ENCODE measurements around the gene KRTAP10-1.

GRCh38 chr21:44499631-44500030 is 40.4 kb downstream of the KRTAP10-1 start:
- no peak for TF ChIP-seq SAFB2 (CRISPR knock-in tag; IDR thresholded peaks at IDR 0.05; ENCODE audit: borderline replicate concordance, low read depth)
- 0 out of 4 replicates have a peak, but pooled peaks of 1 of the 2 experiments have one; percentile 28 for TF ChIP-seq POLR2A (IDR thresholded peaks at IDR 0.05; ENCODE audit: insufficient read depth in 1 of 2, low read depth in 2 of 2, low read length in 2 of 2)
- TF ChIP-seq EP300 (IDR thresholded peaks at IDR 0.05; ENCODE audit: low read depth in 2 of 2, low read length in 2 of 2) = no peak
- no peak for TF ChIP-seq EP300 (CRISPR knock-in tag; IDR thresholded peaks at IDR 0.05; ENCODE audit: borderline replicate concordance)
- TF ChIP-seq ZNF556 (CRISPR knock-in tag; IDR thresholded peaks at IDR 0.05; ENCODE audit: borderline replicate concordance) = no peak
- TF ChIP-seq POLR2AphosphoS5 (IDR thresholded peaks at IDR 0.05; ENCODE audit: low read depth, low read length) = no peak
- TF ChIP-seq CTCF (CRISPR knock-in tag; IDR thresholded peaks at IDR 0.05) = no peak
- TF ChIP-seq ZNF264 (CRISPR knock-in tag; IDR thresholded peaks at IDR 0.05) = no peak
- no peak for TF ChIP-seq USF2 (IDR thresholded peaks at IDR 0.05; ENCODE audit: low read depth, low read length)
- no peak for TF ChIP-seq USF2 (CRISPR knock-in tag; IDR thresholded peaks at IDR 0.05; ENCODE audit: borderline replicate concordance)
- TF ChIP-seq, protein P1, sequence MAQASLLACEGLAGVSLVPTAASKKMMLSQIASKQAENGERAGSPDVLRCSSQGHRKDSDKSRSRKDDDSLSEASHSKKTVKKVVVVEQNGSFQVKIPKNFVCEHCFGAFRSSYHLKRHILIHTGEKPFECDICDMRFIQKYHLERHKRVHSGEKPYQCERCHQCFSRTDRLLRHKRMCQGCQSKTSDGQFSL (CRISPR knock-in tag; IDR thresholded peaks at IDR 0.05) = no peak
- no peak for TF ChIP-seq ARNTL (CRISPR knock-in tag; IDR thresholded peaks at IDR 0.05)
- TF ChIP-seq ATF4 (CRISPR knock-in tag; IDR thresholded peaks at IDR 0.05) = no peak
- no peak for TF ChIP-seq ZNF878 (CRISPR knock-in tag; IDR thresholded peaks at IDR 0.05)
- no peak for TF ChIP-seq U2AF2 (IDR thresholded peaks at IDR 0.05; ENCODE audit: low read depth, low read length)

Data from HepG2 (cell line).